Activated CD4-positive, alpha-beta T cell treated with anti-CD3 and anti-CD28 coated beads, Interleukin-2, amount 50 U/mL, for 16 hours (primary cell): ENCODE results near the gene ITGA1.

ENCODE experiments used
- DNase-seq: peaks from one replicate; pipeline ENCODE4 v3.0.0-alpha.2; 2020

ITGA1 gene

GRCh38 chr5:52870448-52870847 is 82.7 kb downstream of the ITGA1 start:
- no peak for DNase-seq

GRCh38 chr5:52875827-52876226 is 88.1 kb downstream of the ITGA1 start:
- DNase-seq: no peak

GRCh38 chr5:52876456-52876855 is 88.7 kb downstream of the ITGA1 start:
- DNase-seq: no peak

GRCh38 chr5:52878656-52879055 is 90.9 kb downstream of the ITGA1 start:
- no peak for DNase-seq

GRCh38 chr5:52880541-52880940 is 92.8 kb downstream of the ITGA1 start:
- no peak for DNase-seq

- no peak for DNase-seq
These were observed 93.8 kb downstream of the ITGA1 start for GRCh38 chr5:52881468-52881867.

- no peak for DNase-seq
These were observed 95.4 kb downstream of the ITGA1 start for GRCh38 chr5:52883110-52883509.

GRCh38 chr5:52884453-52884852 is 96.7 kb downstream of the ITGA1 start:
- DNase-seq: no peak

- no peak for DNase-seq
These were observed 97.9 kb downstream of the ITGA1 start for GRCh38 chr5:52885614-52886013.

GRCh38 chr5:52886206-52886605 is 98.5 kb downstream of the ITGA1 start:
- DNase-seq: no peak

GRCh38 chr5:52887066-52887465 is 99.3 kb downstream of the ITGA1 start:
- no peak for DNase-seq

- no peak for DNase-seq
These were observed 100.6 kb downstream of the ITGA1 start for GRCh38 chr5:52888363-52888762.

GRCh38 chr5:52892242-52892878 is 104.6 kb downstream of the ITGA1 start:
- no peak for DNase-seq

- DNase-seq: no peak
These were observed 105.4 kb downstream of the ITGA1 start for GRCh38 chr5:52893105-52893504.

GRCh38 chr5:52893863-52894262 is 106.1 kb downstream of the ITGA1 start:
- DNase-seq: no peak

- no peak for DNase-seq
These were observed 106.7 kb downstream of the ITGA1 start for GRCh38 chr5:52894451-52894850.

- no peak for DNase-seq
These were observed 107.4 kb downstream of the ITGA1 start for GRCh38 chr5:52895075-52895474.

GRCh38 chr5:52895572-52896413 is 108.1 kb downstream of the ITGA1 start:
- DNase-seq: no peak

GRCh38 chr5:52896534-52897237 is 109.0 kb downstream of the ITGA1 start:
- DNase-seq: no peak

GRCh38 chr5:52897238-52897614 is 109.5 kb downstream of the ITGA1 start:
- DNase-seq: no peak

- no peak for DNase-seq
These were observed 111.4 kb downstream of the ITGA1 start for GRCh38 chr5:52898961-52899680.

GRCh38 chr5:52903142-52903541 is 115.4 kb downstream of the ITGA1 start:
- no peak for DNase-seq

- DNase-seq: no peak
These were observed 118.6 kb downstream of the ITGA1 start for GRCh38 chr5:52906343-52906742.
